Myocyte (in vitro differentiated cells): Measurements from ENCODE around the gene WSCD2. TPM values are rescaled to one million over a fixed set of nuclear protein-coding genes. Genes with fewer than 3 reads are reported as not detected.
"Not testable (repeated sequence)": the region's sequence is repeated elsewhere in the genome, so short reads cannot be mapped to it uniquely, and the experiment has no call there.

Source experiments
- DNase-seq: peaks from one replicate; pipeline ENCODE4 v3.0.0-alpha.2; 2012; ENCODE audit warnings: low read depth
- total RNA-seq: library from RNA; depleted of rRNA; stranded (reverse); fragments of >200 nt; gene quantifications from 2 replicates; pipeline ENCODE4 v1.2.3, GENCODE V29; 2014

Gene WSCD2
- total RNA-seq, 1 donor from 2014 or later = not detected

- no peak for DNase-seq
Observed at GRCh38 chr12:108193493-108193892, 64.4 kb downstream of the WSCD2 start.

GRCh38 chr12:108193917-108194316 is 64.8 kb downstream of the WSCD2 start:
- DNase-seq = peak; percentile 16

- DNase-seq = no peak
Observed at GRCh38 chr12:108194585-108194984, 65.5 kb downstream of the WSCD2 start.

DNA sequence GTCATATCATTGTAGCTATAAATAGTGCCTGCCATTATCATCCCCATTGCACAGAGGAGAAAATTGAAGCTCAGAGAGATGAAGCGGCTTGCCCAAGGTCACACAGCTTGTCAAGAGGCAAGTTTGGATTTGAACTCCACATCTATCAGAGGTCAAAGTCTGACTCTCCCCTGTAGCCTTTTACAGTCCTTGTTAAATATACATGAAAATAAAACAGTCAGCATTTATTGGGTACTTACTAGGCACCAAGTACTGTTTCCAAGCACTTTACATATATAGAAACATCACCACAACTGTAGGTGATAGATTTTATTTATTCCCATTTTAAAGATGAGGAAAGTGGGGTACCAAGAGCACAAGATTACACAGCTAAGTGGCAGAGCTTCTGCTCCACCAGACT is 67.2 kb downstream of the WSCD2 start:
- no peak for DNase-seq

DNA sequence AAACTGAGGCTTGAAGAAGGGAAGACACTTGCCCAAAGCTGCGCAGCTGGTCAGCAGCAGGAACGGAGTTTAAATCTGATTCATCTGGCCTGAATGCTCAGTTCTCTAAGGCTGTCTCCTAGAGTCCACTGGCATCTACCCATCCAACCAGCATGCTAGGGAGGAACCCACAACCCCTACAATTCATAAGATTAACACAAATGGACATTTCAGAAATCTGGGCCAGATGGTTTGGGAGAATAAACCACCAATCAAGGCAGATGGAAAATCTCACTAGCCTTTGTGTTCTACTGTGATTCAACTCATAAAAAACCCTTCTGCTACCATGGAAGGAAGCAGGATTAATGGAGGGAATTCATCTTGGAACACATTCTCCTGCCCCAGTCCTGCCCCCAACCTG is 67.8 kb downstream of the WSCD2 start:
- no peak for DNase-seq

GRCh38 chr12:108198043-108198442 is 69.0 kb downstream of the WSCD2 start:
- no peak for DNase-seq

- no peak for DNase-seq
Observed at GRCh38 chr12:108199106-108199505, 70.0 kb downstream of the WSCD2 start.

- DNase-seq = no peak
Observed at GRCh38 chr12:108201808-108202207, 72.7 kb downstream of the WSCD2 start.

DNA sequence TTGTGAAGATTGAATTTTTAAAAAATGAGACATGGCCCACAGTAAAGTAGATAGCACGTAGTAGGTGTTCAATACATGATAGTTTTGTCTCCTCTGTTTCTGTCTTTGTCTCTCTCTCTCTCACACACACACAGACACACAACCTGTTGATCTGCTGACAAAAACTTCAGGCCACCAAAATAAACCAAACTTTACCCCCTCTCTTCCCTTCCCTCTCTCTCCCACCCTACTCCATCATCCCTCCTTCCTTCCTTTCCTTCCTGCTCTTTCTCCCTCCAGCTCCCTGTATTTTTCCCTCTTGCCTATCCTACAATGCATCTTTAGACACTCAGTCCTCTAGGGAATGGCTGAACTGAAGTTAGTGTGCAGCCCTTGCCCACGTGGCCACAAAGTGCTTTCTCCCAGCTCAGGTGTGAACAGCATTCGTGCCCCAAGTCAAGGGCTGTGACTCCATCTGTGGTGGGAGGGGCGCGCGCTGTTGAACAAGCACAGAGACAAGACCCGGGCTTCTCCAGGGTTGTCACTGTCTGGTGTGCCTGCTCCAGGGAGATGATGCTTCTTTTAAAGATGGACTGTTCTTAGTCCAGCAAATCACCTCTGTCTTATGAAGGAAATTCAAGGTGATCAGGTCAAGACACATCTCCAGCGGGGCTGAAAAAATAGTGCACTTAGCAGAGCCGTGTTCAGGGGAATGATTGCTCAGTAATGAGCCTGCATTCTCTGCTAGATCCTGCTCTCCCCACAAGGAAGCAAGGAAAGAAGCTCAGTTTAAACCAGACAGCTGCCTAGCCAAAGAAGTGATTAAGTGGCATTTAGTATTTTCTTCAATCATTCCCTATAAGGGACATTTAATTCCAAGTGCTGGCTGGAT is 75.3 kb downstream of the WSCD2 start:
- DNase-seq = no peak

DNA sequence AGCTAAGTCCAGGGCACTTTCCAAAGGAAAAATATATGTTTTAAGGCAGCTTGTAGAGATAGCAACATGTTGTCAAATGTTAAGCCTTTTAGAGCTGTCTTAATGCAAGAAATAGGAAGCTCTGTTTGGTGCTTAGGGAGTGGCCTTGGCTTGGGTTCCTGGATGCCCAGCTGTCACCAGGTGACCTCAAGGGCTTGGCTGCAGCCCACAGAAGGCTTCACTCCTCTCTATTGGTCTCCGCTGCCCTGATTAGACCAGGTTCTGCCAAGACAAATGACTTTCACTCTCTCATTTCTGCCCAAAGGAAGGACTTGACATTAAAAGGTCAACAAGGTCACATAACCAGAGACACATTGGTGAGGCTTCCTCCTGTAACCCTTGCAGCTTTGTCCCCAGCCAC is 76.8 kb downstream of the WSCD2 start:
- DNase-seq = peak; percentile 49

DNA sequence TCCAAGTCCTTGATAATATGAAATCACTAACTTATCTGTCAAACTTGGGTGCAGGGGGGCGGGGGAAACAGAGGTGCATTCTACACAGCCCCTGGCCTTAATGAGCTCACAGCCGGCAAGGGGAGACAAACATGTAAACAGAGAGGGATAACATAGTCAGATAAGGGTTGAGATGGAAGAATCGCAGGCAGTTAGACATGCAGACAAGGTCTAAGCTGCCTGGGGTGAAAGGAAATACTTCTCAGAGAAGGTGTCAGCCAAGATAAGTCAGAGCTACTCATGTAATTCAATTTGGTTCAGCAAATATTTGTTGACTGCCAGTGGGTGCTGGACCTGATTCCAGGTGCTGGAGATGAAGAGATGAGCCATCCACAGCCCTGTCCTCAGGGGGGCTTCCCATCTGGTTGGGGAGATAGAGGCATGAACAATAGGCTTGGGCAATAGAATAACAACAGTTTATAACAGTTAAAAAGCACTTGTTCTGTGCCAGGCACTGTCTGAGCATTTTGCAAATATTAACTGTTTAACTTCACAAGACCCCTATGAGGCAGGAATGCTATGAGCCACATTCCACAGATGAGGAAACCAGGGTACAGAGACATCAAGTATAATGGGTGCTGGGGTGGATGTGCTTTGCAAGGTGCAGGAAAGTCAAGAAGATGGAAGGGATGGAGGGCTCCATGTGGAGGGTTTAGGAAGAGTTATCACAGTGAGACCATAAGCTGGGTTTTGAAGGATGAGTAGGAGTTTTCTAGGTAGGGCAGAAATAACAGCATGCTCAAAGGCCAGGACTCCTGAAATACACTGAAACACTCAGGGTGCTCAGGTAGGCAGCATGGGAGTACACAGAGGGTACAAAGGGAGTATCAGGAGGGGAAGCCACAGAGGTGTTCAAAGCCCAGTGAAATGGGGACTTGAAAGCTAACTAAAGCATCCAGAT is 79.0 kb downstream of the WSCD2 start:
- no peak for DNase-seq

- no peak for DNase-seq
Observed at GRCh38 chr12:108210001-108210400, 80.9 kb downstream of the WSCD2 start.

GRCh38 chr12:108211157-108211556 is 82.1 kb downstream of the WSCD2 start:
- no peak for DNase-seq

DNA sequence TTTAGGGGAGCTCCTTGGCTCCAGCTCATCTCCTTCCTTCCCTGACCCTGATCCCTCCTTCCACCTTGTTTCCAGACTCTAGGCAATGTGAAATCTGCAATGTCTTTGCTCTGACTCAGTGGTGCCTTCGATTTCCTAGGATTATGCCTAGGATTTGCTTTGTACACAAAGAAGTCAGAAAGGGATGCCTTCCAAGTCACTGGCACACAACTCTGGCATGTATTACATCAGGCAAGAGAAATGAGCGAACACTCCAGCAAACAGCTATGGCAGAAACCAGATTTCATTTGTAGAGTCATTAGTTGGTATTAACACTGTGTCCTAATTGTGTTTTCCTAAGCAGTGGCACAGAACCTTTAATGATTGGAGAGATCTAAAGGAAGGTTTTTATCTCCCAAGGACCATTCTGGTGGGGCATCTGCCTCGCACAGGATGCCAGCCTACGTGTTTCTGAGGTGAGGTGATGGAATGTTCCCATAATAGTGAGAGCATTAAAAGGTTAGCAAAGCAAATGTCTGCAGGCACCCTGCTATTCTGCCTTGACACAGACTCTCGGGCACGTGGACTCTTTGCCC is 84.9 kb downstream of the WSCD2 start:
- no peak for DNase-seq

DNA sequence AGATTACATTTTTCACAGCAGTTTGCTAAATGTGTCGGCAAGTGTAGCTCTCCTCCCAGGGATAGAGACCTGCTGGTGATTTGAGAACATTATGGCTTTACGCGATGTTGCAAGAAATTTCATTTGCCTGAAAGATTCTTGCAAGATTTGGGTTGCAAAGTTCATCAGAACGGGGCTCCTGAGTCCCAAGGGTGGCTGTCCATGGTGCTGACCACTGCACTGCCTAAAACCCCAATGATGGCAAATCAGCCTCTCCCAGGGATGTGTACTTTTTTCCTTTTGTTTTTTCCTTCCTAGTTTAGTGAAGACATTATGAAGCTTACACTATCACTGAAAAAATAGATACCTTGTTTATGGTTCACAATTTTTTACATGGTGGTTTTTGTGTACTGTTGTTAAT is 85.4 kb downstream of the WSCD2 start:
- DNase-seq = peak; percentile 58

GRCh38 chr12:108215458-108215857 is 86.4 kb downstream of the WSCD2 start:
- DNase-seq = no peak

- no peak for DNase-seq
Observed at GRCh38 chr12:108218921-108219320, 89.8 kb downstream of the WSCD2 start.

DNA sequence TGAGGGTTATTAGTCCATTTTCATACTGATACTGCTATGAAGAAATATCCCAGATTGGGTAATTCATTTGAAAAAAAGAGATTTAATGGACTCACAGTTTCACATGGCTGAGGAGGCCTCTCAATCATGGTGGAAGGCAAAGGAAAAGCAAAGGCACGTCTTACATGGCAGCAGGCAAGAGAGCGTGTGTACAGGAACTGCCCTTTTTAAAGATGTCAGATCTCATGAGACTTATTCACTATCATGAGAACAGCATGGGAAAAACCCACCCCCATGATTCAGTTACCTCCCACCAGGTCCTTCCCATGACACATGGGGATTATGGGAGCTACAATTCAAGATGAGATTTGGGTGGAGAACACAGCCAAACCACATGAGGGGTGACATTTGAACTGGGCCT is 96.0 kb downstream of the WSCD2 start:
- not testable (repeated sequence) for DNase-seq

- no peak for DNase-seq
Observed at GRCh38 chr12:108226866-108227265, 97.8 kb downstream of the WSCD2 start.

DNA sequence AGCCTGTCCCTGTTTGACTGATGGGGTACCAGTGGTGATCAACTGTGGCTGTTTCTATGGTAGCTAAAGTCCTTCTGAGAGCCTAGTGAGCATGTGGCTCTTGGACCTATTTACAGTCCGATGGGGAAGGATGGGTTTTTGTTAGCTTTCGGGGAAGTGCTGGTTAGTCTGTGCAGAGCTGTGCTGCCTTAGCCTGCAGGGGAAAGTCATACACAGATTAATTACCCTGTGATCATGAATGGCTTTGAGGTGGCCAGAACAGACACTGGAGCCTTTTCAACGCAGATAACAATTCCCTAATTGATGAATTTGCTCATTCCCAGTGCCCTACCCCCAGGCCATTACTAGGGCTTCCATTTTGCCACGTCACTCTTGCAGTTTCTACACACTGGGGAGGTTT is 99.7 kb downstream of the WSCD2 start:
- no peak for DNase-seq

DNA sequence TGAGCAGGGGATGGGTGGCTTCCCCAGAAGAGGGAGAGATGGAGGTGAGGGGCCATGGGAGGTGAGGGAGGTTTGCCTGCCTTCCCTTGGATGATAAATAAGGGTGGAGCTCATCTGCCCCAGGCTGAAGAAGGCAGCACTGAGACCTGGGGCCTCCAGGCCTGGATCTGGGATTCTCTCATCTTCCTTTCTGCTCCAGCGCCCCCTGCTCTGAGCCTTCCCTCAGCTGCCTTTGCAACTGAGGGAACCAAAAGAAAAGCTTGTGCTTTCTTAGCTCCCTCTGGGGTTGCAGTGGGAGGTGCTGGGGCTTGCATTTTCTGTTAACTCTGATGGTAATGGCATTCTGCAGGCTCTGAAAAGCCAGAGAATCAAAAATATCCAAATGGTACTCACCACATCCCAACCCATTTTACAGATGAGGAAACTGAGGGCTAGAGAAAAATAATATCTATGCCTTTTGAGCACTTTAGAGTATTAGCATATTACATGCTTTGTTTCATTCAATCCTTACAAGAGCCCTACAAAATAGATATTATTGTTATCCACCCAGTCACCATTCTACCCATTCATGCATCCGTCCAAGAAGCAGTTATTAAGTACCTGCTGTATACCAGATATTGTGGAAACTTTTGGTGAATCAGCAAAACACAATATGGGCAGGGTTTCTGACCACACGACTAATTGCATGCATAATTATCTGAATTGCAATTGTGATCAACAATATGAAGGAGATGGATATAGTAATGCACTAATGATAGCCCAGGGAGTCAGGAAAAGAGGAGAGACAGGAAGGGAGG is 102.2 kb downstream of the WSCD2 start:
- DNase-seq = no peak
